NB4 (cell line): Measurements from ENCODE around the gene RANBP3.

Source experiments
- MYC ChIP-seq: IDR thresholded peaks from 2 replicates; pipeline ENCODE4 v1.6.1; 2011; ENCODE audit warnings: low read depth, low read length
- POLR2A ChIP-seq: IDR thresholded peaks from 2 replicates; pipeline ENCODE4 v1.6.1; 2011; ENCODE audit warnings: mild to moderate bottlenecking; ENCODE audit not compliant: insufficient read length; ENCODE audit errors: extremely low read depth
- TF ChIP-seq, protein P1 (sequence below): IDR thresholded peaks from one replicate; pipeline ENCODE4 v1.5.1; 2012; ENCODE audit warnings: low read depth, low read length
- TF ChIP-seq, protein P2 (sequence below): IDR thresholded peaks from 2 replicates; pipeline ENCODE4 v1.6.1; 2011; ENCODE audit warnings: low read depth, low read length

DNA sequence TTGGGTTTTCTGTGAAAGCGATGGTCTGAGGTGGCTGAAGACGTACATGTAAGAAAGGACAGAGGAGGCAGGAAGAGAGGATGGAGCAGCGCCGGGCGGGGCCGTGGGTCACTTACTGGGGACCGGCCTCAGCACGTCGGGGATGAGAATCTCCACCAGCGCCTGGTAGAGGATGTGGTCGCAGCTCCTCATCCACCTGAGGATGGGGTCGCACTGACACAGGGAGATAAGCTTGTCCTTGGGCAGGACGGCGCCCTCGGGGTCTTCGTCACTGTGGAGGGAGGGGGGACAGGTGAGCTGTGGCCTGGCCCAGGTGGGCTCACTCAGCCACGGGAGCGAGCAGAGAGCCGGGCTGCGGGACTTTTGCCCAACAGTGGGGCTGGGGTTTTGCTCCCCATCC is 29.0 kb upstream of the RANBP3 start:
- TF ChIP-seq, protein P1, sequence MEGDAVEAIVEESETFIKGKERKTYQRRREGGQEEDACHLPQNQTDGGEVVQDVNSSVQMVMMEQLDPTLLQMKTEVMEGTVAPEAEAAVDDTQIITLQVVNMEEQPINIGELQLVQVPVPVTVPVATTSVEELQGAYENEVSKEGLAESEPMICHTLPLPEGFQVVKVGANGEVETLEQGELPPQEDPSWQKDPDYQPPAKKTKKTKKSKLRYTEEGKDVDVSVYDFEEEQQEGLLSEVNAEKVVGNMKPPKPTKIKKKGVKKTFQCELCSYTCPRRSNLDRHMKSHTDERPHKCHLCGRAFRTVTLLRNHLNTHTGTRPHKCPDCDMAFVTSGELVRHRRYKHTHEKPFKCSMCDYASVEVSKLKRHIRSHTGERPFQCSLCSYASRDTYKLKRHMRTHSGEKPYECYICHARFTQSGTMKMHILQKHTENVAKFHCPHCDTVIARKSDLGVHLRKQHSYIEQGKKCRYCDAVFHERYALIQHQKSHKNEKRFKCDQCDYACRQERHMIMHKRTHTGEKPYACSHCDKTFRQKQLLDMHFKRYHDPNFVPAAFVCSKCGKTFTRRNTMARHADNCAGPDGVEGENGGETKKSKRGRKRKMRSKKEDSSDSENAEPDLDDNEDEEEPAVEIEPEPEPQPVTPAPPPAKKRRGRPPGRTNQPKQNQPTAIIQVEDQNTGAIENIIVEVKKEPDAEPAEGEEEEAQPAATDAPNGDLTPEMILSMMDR: no peak
- TF ChIP-seq POLR2A: no peak
- TF ChIP-seq, protein P2, sequence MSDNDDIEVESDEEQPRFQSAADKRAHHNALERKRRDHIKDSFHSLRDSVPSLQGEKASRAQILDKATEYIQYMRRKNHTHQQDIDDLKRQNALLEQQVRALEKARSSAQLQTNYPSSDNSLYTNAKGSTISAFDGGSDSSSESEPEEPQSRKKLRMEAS: no peak
- no peak for TF ChIP-seq MYC
